GM15510 (cell line): ENCODE results near the gene EBLN1.

Experiments
- POLR2A ChIP-seq: IDR thresholded peaks from 3 replicates; pipeline ENCODE4 v1.6.1; 2011; ENCODE audit warnings: borderline replicate concordance; ENCODE audit not compliant: insufficient read length; ENCODE audit errors: extremely low read depth

Gene EBLN1

DNA sequence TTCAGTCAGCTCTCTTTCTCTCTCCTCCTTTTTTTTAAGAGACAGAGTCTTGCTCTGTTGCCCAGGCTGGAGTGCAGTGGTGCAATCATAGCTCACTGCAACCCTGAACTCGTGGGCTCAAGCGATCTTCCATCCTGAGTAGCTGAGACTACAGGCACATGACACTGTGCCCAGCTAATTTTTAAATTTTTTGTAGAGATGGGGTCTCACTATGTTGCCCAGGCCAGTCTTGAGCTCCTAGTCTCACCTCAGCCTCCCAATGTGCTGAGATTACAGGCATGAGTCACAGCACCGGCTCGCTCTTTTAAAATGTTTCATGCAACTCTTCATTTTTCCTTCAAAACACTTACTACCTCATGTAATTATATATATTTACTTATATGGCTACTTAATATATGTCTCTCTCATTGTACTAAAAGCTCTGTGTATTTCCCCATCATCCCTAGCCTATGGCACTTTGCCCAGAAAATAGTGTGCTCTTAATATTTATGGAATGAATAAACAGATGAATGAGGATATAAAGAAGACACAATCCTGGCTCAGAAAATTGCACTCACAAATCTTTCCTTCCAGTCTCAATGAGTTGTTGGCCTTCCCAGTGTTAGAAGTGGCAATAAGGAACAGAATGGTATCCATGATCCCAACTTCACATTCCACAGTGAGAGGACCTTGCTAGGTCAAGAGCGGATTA, 33.9 kb downstream of the EBLN1 start:
- TF ChIP-seq POLR2A: no peak

- TF ChIP-seq POLR2A: no peak
These were observed 37.1 kb downstream of the EBLN1 start for GRCh38 chr10:22180724-22181123.

GRCh38 chr10:22174442-22174841, 43.4 kb downstream of the EBLN1 start:
- no peak for TF ChIP-seq POLR2A

- TF ChIP-seq POLR2A: no peak
These were observed 46.7 kb downstream of the EBLN1 start for GRCh38 chr10:22171131-22171530.

- no peak for TF ChIP-seq POLR2A
These were observed 47.2 kb downstream of the EBLN1 start for GRCh38 chr10:22170582-22170981.

DNA sequence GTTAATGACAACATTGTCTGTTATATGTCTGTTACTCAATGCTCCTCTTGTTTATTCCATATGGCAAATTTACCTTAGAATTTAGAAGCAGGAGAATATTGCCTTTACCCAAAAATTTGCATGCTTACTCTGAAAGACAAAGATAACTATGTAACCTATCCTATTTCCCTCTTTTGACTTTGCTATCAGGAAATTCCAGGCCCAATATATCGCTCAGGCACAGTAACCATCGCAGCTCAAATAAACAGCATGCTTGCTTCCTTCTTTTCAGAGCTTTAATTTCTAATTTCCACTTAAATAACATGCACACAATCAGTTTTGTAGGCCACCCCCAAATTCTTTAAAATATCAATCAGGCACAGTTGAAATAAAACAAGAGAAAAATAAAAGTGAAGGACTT, 57.8 kb downstream of the EBLN1 start:
- no peak for TF ChIP-seq POLR2A

DNA sequence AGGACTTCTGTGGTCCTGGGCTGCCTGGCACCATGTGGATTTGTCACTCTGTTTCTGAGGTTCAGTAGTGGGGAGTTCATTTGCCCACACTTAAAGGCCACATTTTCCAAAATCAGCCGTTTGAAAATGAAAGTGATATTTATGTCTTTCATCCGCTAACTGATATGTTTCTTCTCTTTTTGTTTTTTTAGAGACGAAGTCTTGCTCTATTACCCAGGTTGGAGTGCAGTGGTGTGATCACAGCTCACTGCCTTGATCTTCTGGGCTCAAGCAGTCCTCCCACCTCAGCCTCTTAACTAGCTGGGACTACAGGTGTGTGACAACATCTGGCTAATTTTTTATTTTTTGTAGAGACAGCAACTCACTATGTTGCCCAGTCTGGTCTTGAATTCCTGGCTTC, 58.6 kb downstream of the EBLN1 start:
- no peak for TF ChIP-seq POLR2A
